ENCODE measurements around the gene GPR12.

The GPR12 gene

GRCh38 chr13:26772531-26772930, 11.9 kb upstream of the GPR12 start:
- no peaks in the 10 kb centered on the region for H4K20me1 ChIP-seq (ENCODE audit: control insufficient read depth, insufficient read depth, low read depth, low read length)
- H3K4me1 ChIP-seq (ENCODE audit: control insufficient read depth, low read length): no peaks in the 10 kb centered on the region
- H3K9me3 ChIP-seq (ENCODE audit: control insufficient read depth, insufficient read depth, low read length): no peaks in the 10 kb centered on the region
- no peaks in the 10 kb centered on the region for H3K9me2 ChIP-seq (replicated peaks; ENCODE audit: control insufficient read depth, low read length)
- no peak overlapping the region for H3K4me2 ChIP-seq (ENCODE audit: low read length)
- H3K79me2 ChIP-seq (ENCODE audit: control insufficient read depth, low read length): no peaks in the 10 kb centered on the region
- H3F3A ChIP-seq (ENCODE audit: control insufficient read depth, insufficient read depth): no peaks in the 10 kb centered on the region
- no peak overlapping the region for H3K27ac ChIP-seq (ENCODE audit: low read depth, low read length)
- H3K27me3 ChIP-seq (ENCODE audit: control insufficient read depth, low read length): peaks cover 7% of the 10 kb centered on the region
- no peak overlapping the region for H3K4me3 ChIP-seq (ENCODE audit: low read length)
- TF ChIP-seq CTCF (IDR thresholded peaks at IDR 0.05; ENCODE audit: low read depth, low read length, poor library complexity, severe bottlenecking) (no peak), EZH2phosphoT487 (IDR thresholded peaks at IDR 0.05; ENCODE audit: borderline replicate concordance, low read length) (no peak)
- no peaks in the 10 kb centered on the region for H3K36me3 ChIP-seq (ENCODE audit: control insufficient read depth, low read length)

GRCh38 chr13:26771796-26772195, 11.2 kb upstream of the GPR12 start:
- Histone ChIP-seq H3K4me1 (ENCODE audit: control insufficient read depth, low read length) (no peaks in the 10 kb centered on the region), H3K4me3 (ENCODE audit: low read length) (no peak overlapping the region), H3K9me3 (ENCODE audit: control insufficient read depth, insufficient read depth, low read length) (no peaks in the 10 kb centered on the region), H3K27me3 (ENCODE audit: control insufficient read depth, low read length) (peaks cover 5% of the 10 kb centered on the region), H3K36me3 (ENCODE audit: control insufficient read depth, low read length) (no peaks in the 10 kb centered on the region), H4K20me1 (ENCODE audit: control insufficient read depth, insufficient read depth, low read depth, low read length) (no peaks in the 10 kb centered on the region), H3K4me2 (ENCODE audit: low read length) (no peak overlapping the region), H3K79me2 (ENCODE audit: control insufficient read depth, low read length) (no peaks in the 10 kb centered on the region), H3K9me2 (replicated peaks; ENCODE audit: control insufficient read depth, low read length) (no peaks in the 10 kb centered on the region), H3F3A (ENCODE audit: control insufficient read depth, insufficient read depth) (no peaks in the 10 kb centered on the region), H3K27ac (ENCODE audit: low read depth, low read length) (no peak overlapping the region)
- TF ChIP-seq EZH2phosphoT487 (IDR thresholded peaks at IDR 0.05; ENCODE audit: borderline replicate concordance, low read length): no peak

- no peaks in the 10 kb centered on the region for H3K9me2 ChIP-seq (replicated peaks; ENCODE audit: control insufficient read depth, low read length)
- no peak overlapping the region for H3K27ac ChIP-seq (ENCODE audit: low read depth, low read length)
- no peaks in the 10 kb centered on the region for H3F3A ChIP-seq (ENCODE audit: control insufficient read depth, insufficient read depth)
- H3K4me2 ChIP-seq (ENCODE audit: low read length): no peak overlapping the region
- H3K9me3 ChIP-seq (ENCODE audit: control insufficient read depth, insufficient read depth, low read length): no peaks in the 10 kb centered on the region
- H3K27me3 ChIP-seq (ENCODE audit: control insufficient read depth, low read length): peaks cover 4% of the 10 kb centered on the region; the same call in 1 of the 2 replicates
- no peaks in the 10 kb centered on the region for H3K36me3 ChIP-seq (ENCODE audit: control insufficient read depth, low read length)
- H3K79me2 ChIP-seq (ENCODE audit: control insufficient read depth, low read length): no peaks in the 10 kb centered on the region
- H4K20me1 ChIP-seq (ENCODE audit: control insufficient read depth, insufficient read depth, low read depth, low read length): no peaks in the 10 kb centered on the region
- H3K4me3 ChIP-seq (ENCODE audit: low read length): no peak overlapping the region
- TF ChIP-seq EZH2phosphoT487 (IDR thresholded peaks at IDR 0.05; ENCODE audit: borderline replicate concordance, low read length) (no peak), CTCF (IDR thresholded peaks at IDR 0.05; ENCODE audit: low read depth, low read length, poor library complexity, severe bottlenecking) (no peak)
- H3K4me1 ChIP-seq (ENCODE audit: control insufficient read depth, low read length): no peaks in the 10 kb centered on the region
These were observed 2.3 kb upstream of the GPR12 start for GRCh38 chr13:26762745-26763345.

GRCh38 chr13:26760832-26761582, 421 bp upstream of the GPR12 start:
- H3K4me1 ChIP-seq (ENCODE audit: control insufficient read depth, low read length): no peaks in the 10 kb centered on the region
- H3K27ac ChIP-seq (ENCODE audit: low read depth, low read length): no peak overlapping the region
- H3K27me3 ChIP-seq (ENCODE audit: control insufficient read depth, low read length): peaks cover 4% of the 10 kb centered on the region; the same call in 1 of the 2 replicates
- no peaks in the 10 kb centered on the region for H4K20me1 ChIP-seq (ENCODE audit: control insufficient read depth, insufficient read depth, low read depth, low read length)
- H3K4me2 ChIP-seq (ENCODE audit: low read length): no peak overlapping the region
- no peak overlapping the region for H3K4me3 ChIP-seq (ENCODE audit: low read length)
- H3K36me3 ChIP-seq (ENCODE audit: control insufficient read depth, low read length): no peaks in the 10 kb centered on the region
- no peaks in the 10 kb centered on the region for H3K9me3 ChIP-seq (ENCODE audit: control insufficient read depth, insufficient read depth, low read length)
- TF ChIP-seq CTCF (IDR thresholded peaks at IDR 0.05; ENCODE audit: low read depth, low read length, poor library complexity, severe bottlenecking) (no peak), EZH2phosphoT487 (IDR thresholded peaks at IDR 0.05; ENCODE audit: borderline replicate concordance, low read length) (no peak)
- no peaks in the 10 kb centered on the region for H3K79me2 ChIP-seq (ENCODE audit: control insufficient read depth, low read length)
- no peaks in the 10 kb centered on the region for H3F3A ChIP-seq (ENCODE audit: control insufficient read depth, insufficient read depth)
- H3K9me2 ChIP-seq (replicated peaks; ENCODE audit: control insufficient read depth, low read length): no peaks in the 10 kb centered on the region

All from DOHH2 (cell line).